COLO668 (cell line): ENCODE results near the gene TP53BP2.
"Not testable (repeated sequence)": the region's sequence is repeated elsewhere in the genome, so short reads cannot be mapped to it uniquely, and the experiment has no call there.

Experiments used
- DNase-seq: peaks from one replicate; lab custom pipeline; 2025; ENCODE audit not compliant: unreplicated experiment; lab: John Stamatoyannopoulos, UW

The TP53BP2 gene

GRCh38 chr1:223856386-223856785, 10.6 kb upstream of the TP53BP2 start:
- DNase-seq, result no peak

- no peak for DNase-seq
Observed at GRCh38 chr1:223853748-223854147, 8.0 kb upstream of the TP53BP2 start.

GRCh38 chr1:223853275-223853674, 7.5 kb upstream of the TP53BP2 start:
- DNase-seq, result no peak

GRCh38 chr1:223852337-223852736, 6.6 kb upstream of the TP53BP2 start:
- DNase-seq, result no peak

GRCh38 chr1:223849352-223850254, 3.9 kb upstream of the TP53BP2 start:
- no peak for DNase-seq

GRCh38 chr1:223848536-223848935, 2.8 kb upstream of the TP53BP2 start:
- DNase-seq, result no peak

GRCh38 chr1:223847781-223848345, 2.1 kb upstream of the TP53BP2 start:
- DNase-seq, result no peak

- peak; percentile 81 for DNase-seq
Observed at GRCh38 chr1:223845037-223845809, 524 bp downstream of the TP53BP2 start.

GRCh38 chr1:223844787-223845036, 1.0 kb downstream of the TP53BP2 start:
- DNase-seq, result peak; percentile 33

- no peak for DNase-seq
Observed at GRCh38 chr1:223843934-223844786, 1.6 kb downstream of the TP53BP2 start.

GRCh38 chr1:223842784-223843183, 3.0 kb downstream of the TP53BP2 start:
- DNase-seq, result no peak

GRCh38 chr1:223841977-223842623, 3.6 kb downstream of the TP53BP2 start:
- not testable (repeated sequence) for DNase-seq

GRCh38 chr1:223840254-223840653, 5.5 kb downstream of the TP53BP2 start:
- no peak for DNase-seq

GRCh38 chr1:223838125-223838854, 7.5 kb downstream of the TP53BP2 start:
- DNase-seq, result no peak

- DNase-seq, result no peak
Observed at GRCh38 chr1:223837687-223838086, 8.1 kb downstream of the TP53BP2 start.

- no peak for DNase-seq
Observed at GRCh38 chr1:223837206-223837605, 8.5 kb downstream of the TP53BP2 start.

- no peak for DNase-seq
Observed at GRCh38 chr1:223836586-223836985, 9.2 kb downstream of the TP53BP2 start.

GRCh38 chr1:223835754-223836153, 10.0 kb downstream of the TP53BP2 start:
- DNase-seq, result no peak

GRCh38 chr1:223834660-223835263, 11.0 kb downstream of the TP53BP2 start:
- DNase-seq, result no peak

GRCh38 chr1:223833948-223834347, 11.8 kb downstream of the TP53BP2 start:
- no peak for DNase-seq
